ENCODE data around the gene DEFB132. TPM values are rescaled to one million over a fixed set of nuclear protein-coding genes. Genes with fewer than 3 reads are reported as not detected.

DEFB132 gene
- total and polyA plus RNA-seq, 2 of the 13 experiments (the other 11 are each of a cell fraction or from before 2014, with no cell fraction given), result not detected

- TF ChIP-seq ATF4 (CRISPR knock-in tag; IDR thresholded peaks at IDR 0.05) (peak in 1 of 2 experiments; percentile 84; a peak in 2 of 4 replicates), ZSCAN5A (CRISPR knock-in tag; IDR thresholded peaks at IDR 0.05; ENCODE audit: borderline replicate concordance) (peak; percentile 93), ZNF513 (CRISPR knock-in tag; conservative IDR thresholded peaks at IDR 0.05) (0 out of 2 replicates have a peak, but pooled peaks have one; percentile 67), RFX5 (IDR thresholded peaks at IDR 0.05; ENCODE audit: low read depth, low read length) (peak; percentile 87), ZNF260 (CRISPR knock-in tag; IDR thresholded peaks at IDR 0.05; ENCODE audit: borderline replicate concordance, low read depth) (no peak; the same call in 1 of the 2 replicates), SOX13 (IDR thresholded peaks at IDR 0.05) (no peak; the same call in 1 of the 2 replicates), SOX13 (CRISPR knock-in tag; conservative IDR thresholded peaks at IDR 0.05 in 1 of 2, IDR thresholded peaks at IDR 0.05 in 1 of 2) (peak in 1 of 2 experiments; percentile 87; a peak in 2 of 4 replicates), YEATS4 (CRISPR knock-in tag; IDR thresholded peaks at IDR 0.05; ENCODE audit: borderline replicate concordance) (peak; percentile 98), DNMT3B (CRISPR knock-in tag; conservative IDR thresholded peaks at IDR 0.05) (peak; percentile 82; the same call in 1 of the 2 replicates), ARID4A (CRISPR knock-in tag; IDR thresholded peaks at IDR 0.05; ENCODE audit: borderline replicate concordance) (peak; percentile 90; the same call in 1 of the 2 replicates), MATR3 (CRISPR knock-in tag; IDR thresholded peaks at IDR 0.05) (no peak), ZNF891 (CRISPR knock-in tag; IDR thresholded peaks at IDR 0.05) (peak; percentile 98), ZNF281 (CRISPR knock-in tag; IDR thresholded peaks at IDR 0.05; ENCODE audit: borderline replicate concordance) (peak; percentile 88), ZNF292 (CRISPR knock-in tag; IDR thresholded peaks at IDR 0.05; ENCODE audit: borderline replicate concordance, low read depth) (peak; percentile 98), ZNF543 (CRISPR knock-in tag; IDR thresholded peaks at IDR 0.05) (peak; percentile 98), MAF1 (CRISPR knock-in tag; IDR thresholded peaks at IDR 0.05; ENCODE audit: borderline replicate concordance) (peak; percentile 97)
Measured at GRCh38 chr20:297098-297924, 39.8 kb downstream of the DEFB132 start, which contains the start of gene ZCCHC3 (continued).

Data from HepG2 (cell line).